SIG-M5 (cell line): ENCODE measurements around the gene EIF1.

Source experiments
- DNase-seq: peaks from one replicate; lab custom pipeline; 2025; lab: John Stamatoyannopoulos, UW

Gene EIF1

DNA sequence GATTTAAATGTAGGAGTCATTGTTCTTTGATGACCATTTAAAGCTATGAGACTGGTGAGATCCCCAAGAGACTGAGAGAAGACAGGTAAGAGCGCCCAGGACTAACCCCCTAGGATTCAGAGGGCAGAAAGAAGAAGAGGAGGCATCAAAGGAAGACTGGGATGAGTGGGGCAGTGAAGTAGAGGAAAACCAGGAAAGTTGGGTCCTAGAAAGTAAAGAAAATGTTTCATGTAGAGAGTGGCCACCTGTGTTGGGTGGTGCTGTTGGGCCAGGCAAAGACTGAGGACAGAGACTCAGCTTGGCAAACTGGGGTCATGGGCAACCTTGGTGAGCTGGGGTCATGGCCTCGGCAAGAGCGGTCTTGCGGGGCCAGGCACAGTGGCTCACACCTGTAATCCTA, 47.1 kb downstream of the EIF1 start:
- DNase-seq, result no peak

DNA sequence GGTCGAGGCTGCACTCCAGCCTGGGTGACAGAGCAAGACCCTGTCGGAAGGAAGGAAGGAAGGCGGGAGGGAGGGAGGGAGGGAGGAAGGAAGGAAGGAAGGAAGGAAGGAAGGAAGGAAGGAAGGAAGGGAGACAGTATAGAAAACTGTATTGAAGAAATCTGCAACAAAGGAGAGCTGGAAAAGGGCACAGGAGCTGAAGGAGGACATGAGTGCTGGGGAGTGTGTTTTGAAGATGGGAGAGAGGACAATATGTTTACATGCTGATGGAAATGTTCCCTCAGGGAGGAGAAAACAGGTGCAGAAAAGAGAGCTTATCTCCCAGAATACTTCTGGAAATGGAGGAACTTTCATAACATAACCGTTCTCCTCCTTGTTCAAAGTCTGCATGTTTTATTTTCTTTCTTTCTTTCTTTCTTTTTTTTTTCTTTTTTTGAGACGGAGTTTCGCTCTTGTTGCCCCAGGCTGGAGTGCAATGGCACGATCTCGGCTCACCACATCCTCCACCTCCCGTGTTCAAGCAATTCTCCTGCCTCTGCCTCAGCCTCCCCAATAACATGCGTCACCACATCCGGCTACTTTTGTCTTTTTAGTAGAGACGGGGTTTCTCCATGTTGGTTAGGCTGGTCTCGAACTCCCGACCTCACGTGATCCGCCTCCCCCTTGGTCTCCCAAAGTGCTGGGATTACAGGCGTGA, 48.4 kb downstream of the EIF1 start:
- no peak for DNase-seq

DNA sequence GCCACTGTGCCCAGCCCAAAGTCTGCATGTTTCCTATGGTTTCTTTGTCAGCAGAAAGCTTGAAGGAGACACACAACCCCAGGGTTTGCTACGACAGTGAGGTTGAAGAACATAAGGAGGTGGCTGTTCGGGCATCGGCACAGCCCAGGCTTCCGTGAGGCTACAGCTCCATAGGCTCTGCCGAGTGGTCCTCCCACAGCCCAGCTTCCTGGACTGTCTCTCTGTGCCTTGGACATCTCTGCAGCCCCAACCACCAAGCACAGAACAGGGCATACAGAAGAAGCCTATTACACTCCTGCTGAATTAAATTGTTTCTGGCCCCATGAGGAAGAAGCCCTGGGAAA, 49.0 kb downstream of the EIF1 start:
- no peak for DNase-seq

DNA sequence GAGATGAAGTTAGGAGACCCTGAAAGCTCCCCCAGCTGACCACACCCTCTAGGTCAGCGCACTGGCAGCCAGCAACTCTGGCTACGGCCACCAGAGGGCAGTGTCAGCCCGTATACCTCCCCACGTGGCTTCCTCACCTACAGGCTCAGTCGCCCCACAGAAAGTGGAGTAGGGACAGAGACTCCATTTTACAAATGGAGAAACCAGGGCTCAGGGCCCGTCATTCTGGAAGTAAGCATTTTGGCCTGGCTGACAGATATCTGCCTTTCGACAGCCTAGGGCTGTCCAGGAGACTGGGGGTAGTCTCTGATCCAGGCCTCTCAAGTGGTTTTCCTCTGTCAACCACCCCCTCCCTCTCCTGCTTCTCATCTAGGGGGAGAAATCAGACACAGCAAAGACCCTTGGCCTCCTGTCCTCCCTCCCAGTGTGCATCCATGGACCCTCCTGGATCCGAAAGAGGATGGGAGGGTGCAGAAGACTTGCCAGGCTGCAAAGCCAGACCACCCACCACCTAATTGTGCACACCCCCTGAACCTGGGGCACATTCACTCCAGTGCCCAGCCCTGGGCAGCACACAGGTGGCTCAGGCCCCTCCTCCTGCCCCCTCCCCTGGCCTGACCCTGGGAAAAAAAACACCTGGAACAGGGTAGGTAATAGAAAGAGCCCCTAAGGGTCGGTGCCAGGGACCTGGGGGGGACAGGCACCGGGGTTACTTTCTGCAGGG, 49.6 kb downstream of the EIF1 start:
- DNase-seq, result no peak

DNA sequence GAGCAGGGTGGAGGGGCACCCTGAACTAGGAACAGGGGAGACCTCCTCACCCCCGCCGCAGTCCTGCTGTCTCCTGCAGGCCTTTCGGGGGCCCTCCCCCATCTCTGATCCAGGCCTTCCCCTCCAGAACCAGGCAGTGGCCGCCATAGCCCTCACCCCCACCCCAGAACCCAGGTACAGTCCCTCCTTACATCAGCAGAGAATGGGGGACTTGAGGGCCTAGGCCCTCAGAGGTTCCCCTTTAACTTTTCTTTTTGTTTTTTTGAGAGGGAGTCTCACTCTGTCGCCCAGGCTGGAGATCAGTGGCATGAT, 50.1 kb downstream of the EIF1 start:
- no peak for DNase-seq

DNA sequence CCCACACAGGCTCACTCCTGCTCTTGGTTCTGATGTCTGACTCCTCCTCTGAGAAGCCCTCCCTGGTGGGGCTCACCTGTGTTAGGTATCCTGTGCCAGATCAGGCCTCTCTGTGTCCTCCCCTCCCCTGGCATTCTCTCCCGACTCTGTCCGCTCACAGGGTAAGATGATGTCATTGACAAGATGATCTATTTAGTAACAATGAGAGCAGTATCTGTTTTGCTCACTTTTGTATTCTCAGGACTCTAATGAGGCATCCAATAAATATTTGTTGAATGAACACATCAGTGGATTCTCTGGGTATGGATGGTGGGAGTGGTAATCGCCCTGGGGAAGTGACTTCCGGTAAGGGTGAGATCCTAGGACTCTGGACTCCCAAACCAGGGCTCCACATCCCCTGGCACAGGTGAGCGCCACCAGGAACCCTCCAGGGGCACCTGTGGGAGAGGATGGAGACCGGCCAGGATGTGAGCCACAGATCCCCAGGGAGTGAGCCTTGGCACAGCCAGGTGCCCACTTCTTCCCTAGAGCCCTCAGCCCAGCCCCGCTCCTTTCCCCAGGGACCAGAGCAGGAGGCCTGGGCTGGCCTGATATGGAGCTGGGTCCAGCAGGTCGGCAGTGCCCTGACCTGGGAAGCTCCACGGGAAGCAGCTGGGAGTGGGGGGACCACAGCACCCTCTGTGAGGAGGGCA, 51.1 kb downstream of the EIF1 start:
- no peak for DNase-seq

DNA sequence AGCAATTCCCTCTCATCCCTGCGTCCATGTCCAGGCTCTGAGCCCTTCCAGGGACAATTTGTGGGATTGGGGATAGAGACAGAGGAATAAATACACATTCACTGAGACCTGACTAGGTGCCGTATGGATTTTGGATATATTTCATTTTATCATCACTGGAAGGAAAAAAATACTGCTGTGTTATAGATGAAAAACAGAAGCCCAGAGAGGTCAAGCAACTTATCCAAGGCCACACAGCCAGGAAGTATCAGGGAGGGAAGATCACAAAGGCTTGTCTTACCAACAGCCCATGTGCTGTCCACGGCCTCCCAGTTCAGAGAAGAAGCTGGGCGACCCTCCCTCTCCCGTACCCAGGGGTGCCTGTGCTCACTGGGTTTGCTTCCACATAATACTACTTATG, 51.8 kb downstream of the EIF1 start:
- DNase-seq, result no peak

DNA sequence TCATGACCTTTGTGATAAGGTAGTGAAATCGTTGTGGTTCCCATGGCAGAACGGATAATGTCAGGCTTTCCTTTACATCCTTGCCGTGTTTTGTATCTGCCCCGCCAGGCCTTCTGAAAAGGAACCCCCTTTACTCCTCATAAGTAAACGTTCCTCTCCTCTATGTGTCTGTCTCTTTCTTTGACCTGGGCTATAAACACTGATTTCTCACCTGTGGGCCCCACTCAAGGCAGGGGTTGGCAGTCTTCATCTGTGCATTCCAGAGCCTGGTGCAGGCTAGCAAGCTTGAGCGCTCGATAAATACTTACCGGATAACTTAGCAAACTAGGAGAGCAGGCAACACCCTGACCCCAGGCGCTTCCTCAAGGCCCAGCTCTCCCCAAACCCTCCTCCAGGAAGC, 53.0 kb downstream of the EIF1 start:
- DNase-seq, result no peak
